Gastrocnemius medialis (tissue), 4 donors: ENCODE data around the gene CACTIN. TPM values are rescaled to one million over a fixed set of nuclear protein-coding genes. Genes with fewer than 3 reads are reported as not detected.

Source experiments
- ATAC-seq, 2 donors: fragments of 150-250 bp; one replicate each; pipeline ENCODE4 v1.9.1; 2016
- DNase-seq, 2 donors: peaks; one replicate each; pipeline ENCODE4 v3.0.0-alpha.2; 2019
- H3K27ac ChIP-seq, 4 donors: fragments of 200-600 bp; sonication (generic); 1 replicate in 1 of 4; 2 replicates in 3 of 4; pipeline ENCODE4 v1.5.1; 2016 to 2018; ENCODE audit warnings: mild to moderate bottlenecking in 2 of 4, moderate library complexity in 1 of 4
- H3K27me3 ChIP-seq, 3 donors: fragments of 200-600 bp; sonication (generic) in 2 of 3; 1 replicate in 1 of 3; 2 replicates in 2 of 3; pipeline versions ENCODE4 v1.5.1 to v1.6.0; 2016 to 2019; ENCODE audit warnings: mild to moderate bottlenecking in 1 of 3, moderate library complexity in 1 of 3
- H3K36me3 ChIP-seq, 2 donors: fragments of 200-600 bp; sonication (generic) in 1 of 2; one replicate each; pipeline ENCODE4 v1.5.1; 2017 to 2018
- H3K4me1 ChIP-seq, 2 donors: fragments of 200-600 bp; sonication (generic) in 1 of 2; one replicate each; pipeline ENCODE4 v1.5.1; 2016 to 2017; ENCODE audit warnings: mild to moderate bottlenecking in 2 of 2
- H3K4me3 ChIP-seq, 4 donors: fragments of 200-600 bp; sonication (generic) in 3 of 4; 1 replicate in 1 of 4; 2 replicates in 3 of 4; pipeline ENCODE4 v1.5.1; 2016 to 2019; ENCODE audit warnings: mild to moderate bottlenecking in 2 of 4
- H3K9me3 ChIP-seq, 3 donors: fragments of 200-600 bp; sonication (generic) in 2 of 3; 1 replicate in 1 of 3; 2 replicates in 2 of 3; pipeline ENCODE4 v1.5.1; 2016 to 2019
- POLR2A ChIP-seq, 2 donors: fragments of 450-650 bp; IDR thresholded peaks; one replicate each; pipeline ENCODE4 v1.6.1; 2017; ENCODE audit warnings: antibody characterized with exemption in 2 of 2, mild to moderate bottlenecking in 2 of 2, moderate library complexity in 2 of 2
- in situ Hi-C, 4 donors: fragments of 200-750 bp; cut with MboI; loops; one replicate each; pipeline versions ENCODE4 v1.15.0 to v1.8.0; 2017; ENCODE audit warnings: low sequenced_read_pairs in 4 of 4
- intact Hi-C: fragments of 100-400 bp; cut with DNase I; formaldehyde crosslinking; loops from one replicate; pipeline ENCODE4 v1.15.1; 2023; ENCODE audit warnings: low total_unique reads
- total RNA-seq, 4 donors: library from RNA; depleted of rRNA; stranded (reverse); fragments of >200 nt; gene quantifications; one replicate each; pipeline versions ENCODE4 v1.1.0 to v1.2.3, GENCODE V29; 2016
- TF ChIP-seq, protein P1 (sequence below), 5 experiments: fragments of 450-650 bp in 3 of 5; fragments of 200-600 bp in 2 of 5; sonication (generic) in 2 of 5; IDR thresholded peaks in 4 of 5; conservative IDR thresholded peaks in 1 of 5; 1 replicate in 4 of 5; 2 replicates in 1 of 5; pipeline ENCODE4 v1.5.1; 2016 to 2019; ENCODE audit warnings: antibody characterized with exemption in 5 of 5, mild to moderate bottlenecking in 3 of 5, moderate library complexity in 3 of 5

CACTIN gene
- total RNA-seq, 4 donors from 2014 or later: 19.5 to 28.4 (median 27.4) TPM

DNA sequence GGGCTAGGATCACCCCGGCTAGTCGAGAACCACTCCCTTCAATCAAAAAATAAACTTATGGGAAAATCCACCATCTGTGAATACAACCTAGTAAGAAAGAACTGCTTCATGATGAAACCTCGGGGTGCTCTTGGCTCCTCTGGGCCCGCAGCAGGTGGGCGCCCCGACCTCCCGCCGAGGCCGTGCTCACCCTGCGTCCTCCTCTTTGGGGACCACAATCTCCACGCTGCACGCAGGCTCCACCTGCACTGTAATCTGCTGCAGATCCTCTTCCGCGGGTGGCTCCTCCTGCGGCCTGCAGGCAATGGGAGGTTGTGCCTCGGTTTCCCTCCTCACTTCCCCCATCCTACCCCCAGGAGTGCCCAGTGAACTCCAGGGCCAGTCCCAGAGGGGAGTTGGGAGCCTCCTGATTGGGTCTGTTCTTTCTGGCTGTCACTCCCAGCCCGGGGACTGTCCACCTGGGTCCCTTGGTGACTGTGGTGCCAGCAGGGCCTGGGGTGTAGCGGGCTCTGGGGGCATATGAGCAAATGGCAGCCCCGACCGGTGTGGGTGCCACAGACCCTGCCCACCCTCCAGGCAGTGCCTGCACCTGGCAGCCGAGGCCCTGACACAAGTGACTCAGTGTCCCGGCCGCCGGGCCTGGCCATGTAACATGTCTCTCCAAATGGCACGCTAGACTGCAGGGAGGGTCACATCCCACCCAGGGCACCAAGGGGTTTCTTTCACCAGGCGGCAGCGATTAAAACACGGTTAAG is 15.1 kb upstream of the CACTIN start:
- H3K9me3 ChIP-seq: no peaks in the 10 kb centered on the region
- H3K36me3 ChIP-seq: peaks cover 0 to 50% of the 10 kb centered on the region in 2 donors
- in situ Hi-C loops: no loop called here
- TF ChIP-seq POLR2A (IDR thresholded peaks at IDR 0.05): no peak
- TF ChIP-seq, protein P1, sequence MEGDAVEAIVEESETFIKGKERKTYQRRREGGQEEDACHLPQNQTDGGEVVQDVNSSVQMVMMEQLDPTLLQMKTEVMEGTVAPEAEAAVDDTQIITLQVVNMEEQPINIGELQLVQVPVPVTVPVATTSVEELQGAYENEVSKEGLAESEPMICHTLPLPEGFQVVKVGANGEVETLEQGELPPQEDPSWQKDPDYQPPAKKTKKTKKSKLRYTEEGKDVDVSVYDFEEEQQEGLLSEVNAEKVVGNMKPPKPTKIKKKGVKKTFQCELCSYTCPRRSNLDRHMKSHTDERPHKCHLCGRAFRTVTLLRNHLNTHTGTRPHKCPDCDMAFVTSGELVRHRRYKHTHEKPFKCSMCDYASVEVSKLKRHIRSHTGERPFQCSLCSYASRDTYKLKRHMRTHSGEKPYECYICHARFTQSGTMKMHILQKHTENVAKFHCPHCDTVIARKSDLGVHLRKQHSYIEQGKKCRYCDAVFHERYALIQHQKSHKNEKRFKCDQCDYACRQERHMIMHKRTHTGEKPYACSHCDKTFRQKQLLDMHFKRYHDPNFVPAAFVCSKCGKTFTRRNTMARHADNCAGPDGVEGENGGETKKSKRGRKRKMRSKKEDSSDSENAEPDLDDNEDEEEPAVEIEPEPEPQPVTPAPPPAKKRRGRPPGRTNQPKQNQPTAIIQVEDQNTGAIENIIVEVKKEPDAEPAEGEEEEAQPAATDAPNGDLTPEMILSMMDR (IDR thresholded peaks at IDR 0.05 in 4 of 5, conservative IDR thresholded peaks at IDR 0.05 in 1 of 5): no peak
- no peaks in the 10 kb centered on the region for H3K4me1 ChIP-seq
- no peaks in the 10 kb centered on the region for H3K27me3 ChIP-seq
- no peak for ATAC-seq
- intact Hi-C loops: no loop called here
- no peak for DNase-seq
- H3K4me3 ChIP-seq: no peak overlapping the region
- no peak overlapping the region for H3K27ac ChIP-seq

DNA sequence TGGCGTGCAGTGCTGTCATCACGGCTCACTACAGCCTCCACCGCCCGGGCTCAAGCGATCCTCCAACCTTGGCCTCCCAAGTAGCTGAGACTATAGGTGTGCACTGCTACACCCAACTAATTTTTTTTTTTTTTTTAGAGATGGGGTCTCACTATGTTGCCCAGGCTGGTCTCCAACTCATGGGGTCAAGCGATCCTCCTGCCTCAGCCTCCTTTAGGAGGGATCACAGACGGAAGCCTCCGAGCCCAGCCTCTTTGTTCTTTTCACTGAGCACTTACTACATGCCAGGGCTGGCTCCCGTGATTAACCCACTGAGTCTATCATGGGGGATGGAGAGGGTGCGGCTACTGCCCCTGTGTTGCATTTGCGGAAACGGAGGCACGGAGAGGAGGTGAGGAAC is 12.9 kb upstream of the CACTIN start:
- Histone ChIP-seq H3K9me3 (no peaks in the 10 kb centered on the region), H3K36me3 (peaks cover 0 to 41% of the 10 kb centered on the region in 2 donors), H3K4me1 (no peaks in the 10 kb centered on the region), H3K27me3 (no peaks in the 10 kb centered on the region), H3K27ac (no peak overlapping the region), H3K4me3 (no peak overlapping the region)
- DNase-seq: no peak
- ATAC-seq: no peak
- TF ChIP-seq, protein P1 (IDR thresholded peaks at IDR 0.05 in 4 of 5, conservative IDR thresholded peaks at IDR 0.05 in 1 of 5): no peak
- no peak for TF ChIP-seq POLR2A (IDR thresholded peaks at IDR 0.05)
- in situ Hi-C loops: no loop called here
- intact Hi-C loops: no loop called here

DNA sequence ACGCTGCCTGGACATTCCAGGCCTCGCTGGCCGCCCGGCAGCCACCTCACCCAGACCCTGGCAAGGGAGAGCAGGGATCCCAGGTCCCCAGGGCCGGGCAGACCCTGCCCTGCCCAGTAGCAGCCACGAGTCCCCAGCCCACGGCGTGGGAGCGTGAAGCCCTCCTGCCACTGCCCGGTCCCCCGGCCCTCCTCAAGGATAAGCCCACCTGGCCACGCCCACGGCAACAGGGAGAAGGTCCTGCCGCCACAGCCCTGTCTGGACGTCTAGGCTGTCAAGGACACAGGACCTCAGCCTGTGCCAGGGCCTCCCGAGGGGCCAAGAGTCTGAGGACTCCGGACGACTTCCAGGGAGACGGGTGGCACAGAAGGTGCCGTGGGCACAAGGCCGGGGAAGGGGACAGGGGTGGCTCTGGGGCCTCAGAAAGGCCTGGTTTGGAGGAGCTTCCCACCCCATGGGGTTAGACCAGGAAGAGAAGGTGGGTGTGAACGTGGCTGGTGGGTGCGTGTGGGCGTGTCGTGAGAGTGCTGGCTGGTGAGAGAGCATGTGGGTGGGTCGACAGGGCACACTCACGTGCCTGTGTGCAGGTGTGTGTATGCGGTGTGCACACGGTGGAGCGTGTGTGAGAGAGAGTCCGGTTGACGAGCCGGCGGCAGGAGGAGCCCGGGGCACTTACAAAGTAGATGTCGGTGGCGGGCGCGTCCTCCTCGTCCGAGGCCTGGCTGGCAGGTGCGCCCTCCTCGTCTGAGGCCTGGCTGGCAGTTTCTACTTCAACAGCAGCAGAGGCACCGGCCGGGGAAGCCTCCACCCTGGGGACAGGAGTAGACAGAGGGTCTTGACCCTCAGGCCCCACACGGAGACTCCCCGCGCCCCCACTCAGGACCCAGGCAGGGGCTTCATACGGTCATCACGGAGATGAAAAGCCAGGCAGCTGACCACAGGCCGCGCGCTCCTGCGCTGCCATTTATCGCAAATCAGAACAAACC is 11.9 kb upstream of the CACTIN start:
- intact Hi-C loops: no loop called here
- Histone ChIP-seq H3K9me3 (no peaks in the 10 kb centered on the region), H3K36me3 (peaks cover 0 to 41% of the 10 kb centered on the region in 2 donors), H3K4me1 (no peaks in the 10 kb centered on the region), H3K4me3 (no peak overlapping the region), H3K27ac (no peak overlapping the region), H3K27me3 (no peaks in the 10 kb centered on the region)
- TF ChIP-seq, protein P1 (IDR thresholded peaks at IDR 0.05 in 4 of 5, conservative IDR thresholded peaks at IDR 0.05 in 1 of 5): no peak
- TF ChIP-seq POLR2A (IDR thresholded peaks at IDR 0.05): no peak
- in situ Hi-C loops: no loop called here
- no peak for ATAC-seq
- DNase-seq: no peak

DNA sequence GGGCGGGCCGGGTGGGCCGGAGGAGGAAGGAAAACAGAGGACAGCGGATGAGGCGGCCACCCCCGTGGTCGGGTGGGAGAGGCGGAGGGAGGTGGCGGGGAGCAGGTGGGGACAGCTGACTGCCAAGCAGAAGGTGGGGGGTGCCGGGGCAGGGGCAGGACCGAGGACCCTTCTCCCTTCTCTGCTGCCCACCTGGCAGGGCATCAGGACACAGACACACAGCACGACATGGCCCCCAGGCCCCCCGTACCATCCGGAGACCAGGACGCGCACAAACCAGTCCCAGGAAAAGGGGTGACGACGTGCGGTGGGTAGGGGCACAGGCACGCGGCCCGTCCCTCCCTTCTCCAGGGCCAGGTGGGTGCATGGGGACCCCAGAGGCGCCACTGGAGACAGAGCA is 11.0 kb upstream of the CACTIN start:
- H3K27ac ChIP-seq: no peak overlapping the region

More for the DNA sequence above, 11.0 kb upstream of the CACTIN start:
- peaks cover 0 to 39% of the 10 kb centered on the region in 2 donors for H3K36me3 ChIP-seq
- no peak overlapping the region for H3K4me3 ChIP-seq
- H3K9me3 ChIP-seq: no peaks in the 10 kb centered on the region
- no peaks in the 10 kb centered on the region for H3K27me3 ChIP-seq
- in situ Hi-C loops (no loop called here), intact Hi-C loops (no loop called here)
- TF ChIP-seq, protein P1 (IDR thresholded peaks at IDR 0.05 in 4 of 5, conservative IDR thresholded peaks at IDR 0.05 in 1 of 5): no peak
- no peak for TF ChIP-seq POLR2A (IDR thresholded peaks at IDR 0.05)
- no peaks in the 10 kb centered on the region for H3K4me1 ChIP-seq
- DNase-seq (no peak), ATAC-seq (no peak)
